ENCODE measurements around the gene LOC101059915.

Gene LOC101059915

GRCh38 chrX:71622576-71623450 is 44.5 kb upstream of the LOC101059915 start (continued):
- TF ChIP-seq, protein P1, sequence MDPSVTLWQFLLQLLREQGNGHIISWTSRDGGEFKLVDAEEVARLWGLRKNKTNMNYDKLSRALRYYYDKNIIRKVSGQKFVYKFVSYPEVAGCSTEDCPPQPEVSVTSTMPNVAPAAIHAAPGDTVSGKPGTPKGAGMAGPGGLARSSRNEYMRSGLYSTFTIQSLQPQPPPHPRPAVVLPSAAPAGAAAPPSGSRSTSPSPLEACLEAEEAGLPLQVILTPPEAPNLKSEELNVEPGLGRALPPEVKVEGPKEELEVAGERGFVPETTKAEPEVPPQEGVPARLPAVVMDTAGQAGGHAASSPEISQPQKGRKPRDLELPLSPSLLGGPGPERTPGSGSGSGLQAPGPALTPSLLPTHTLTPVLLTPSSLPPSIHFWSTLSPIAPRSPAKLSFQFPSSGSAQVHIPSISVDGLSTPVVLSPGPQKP (IDR thresholded peaks at IDR 0.05; ENCODE audit: low read depth, low read length), result no peak
- no peak for TF ChIP-seq ASH2L (IDR thresholded peaks at IDR 0.05; ENCODE audit: borderline replicate concordance, low read depth)
- TF ChIP-seq BACH1 (IDR thresholded peaks at IDR 0.05; ENCODE audit: borderline replicate concordance), result peak; percentile 86; the same call in 1 of the 2 replicates
- no peak for TF ChIP-seq HDGF (IDR thresholded peaks at IDR 0.05)
- TF ChIP-seq POLR2AphosphoS2 (IDR thresholded peaks at IDR 0.05; ENCODE audit: low read depth, low read length), result no peak
- peak; percentile 29 for TF ChIP-seq KLF5 (IDR thresholded peaks at IDR 0.05; ENCODE audit: partially characterized antibody)
- peak; percentile 46; the same call in 1 of the 2 replicates for TF ChIP-seq SREBF1 (IDR thresholded peaks at IDR 0.05; ENCODE audit: low read length)
- peak; percentile 17; the same call in 1 of the 2 replicates for TF ChIP-seq SMC3 (IDR thresholded peaks at IDR 0.05; ENCODE audit: borderline replicate concordance, low read length)
- TF ChIP-seq NFYA (IDR thresholded peaks at IDR 0.05; ENCODE audit: borderline replicate concordance, low read depth, low read length), result no peak
- no peak; the same call in 1 of the 2 replicates for TF ChIP-seq POLR2A (IDR thresholded peaks at IDR 0.05; ENCODE audit: low read depth, low read length)
- TF ChIP-seq, protein P2, sequence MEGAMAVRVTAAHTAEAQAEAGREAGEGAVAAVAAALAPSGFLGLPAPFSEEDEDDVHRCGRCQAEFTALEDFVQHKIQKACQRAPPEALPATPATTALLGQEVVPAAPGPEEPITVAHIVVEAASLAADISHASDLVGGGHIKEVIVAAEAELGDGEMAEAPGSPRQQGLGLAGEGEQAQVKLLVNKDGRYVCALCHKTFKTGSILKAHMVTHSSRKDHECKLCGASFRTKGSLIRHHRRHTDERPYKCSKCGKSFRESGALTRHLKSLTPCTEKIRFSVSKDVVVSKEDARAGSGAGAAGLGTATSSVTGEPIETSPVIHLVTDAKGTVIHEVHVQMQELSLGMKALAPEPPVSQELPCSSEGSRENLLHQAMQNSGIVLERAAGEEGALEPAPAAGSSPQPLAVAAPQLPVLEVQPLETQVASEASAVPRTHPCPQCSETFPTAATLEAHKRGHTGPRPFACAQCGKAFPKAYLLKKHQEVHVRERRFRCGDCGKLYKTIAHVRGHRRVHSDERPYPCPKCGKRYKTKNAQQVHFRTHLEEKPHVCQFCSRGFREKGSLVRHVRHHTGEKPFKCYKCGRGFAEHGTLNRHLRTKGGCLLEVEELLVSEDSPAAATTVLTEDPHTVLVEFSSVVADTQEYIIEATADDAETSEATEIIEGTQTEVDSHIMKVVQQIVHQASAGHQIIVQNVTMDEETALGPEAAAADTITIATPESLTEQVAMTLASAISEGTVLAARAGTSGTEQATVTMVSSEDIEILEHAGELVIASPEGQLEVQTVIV (IDR thresholded peaks at IDR 0.05; ENCODE audit: borderline replicate concordance, partially characterized antibody), result no peak
- TF ChIP-seq ZSCAN29 (IDR thresholded peaks at IDR 0.05), result no peak
- peak; percentile 98 for TF ChIP-seq EP300 (IDR thresholded peaks at IDR 0.05; ENCODE audit: borderline replicate concordance in 1 of 2, control insufficient read depth in 1 of 2, low read depth in 2 of 2, low read length in 2 of 2)
- no peak for TF ChIP-seq CEBPB (IDR thresholded peaks at IDR 0.05; ENCODE audit: borderline replicate concordance in 1 of 2, low read depth in 2 of 2, low read length in 2 of 2)
- no peak for TF ChIP-seq IRF3 (IDR thresholded peaks at IDR 0.05)
- TF ChIP-seq ZNF384 (IDR thresholded peaks at IDR 0.05; ENCODE audit: borderline replicate concordance, low read depth, low read length), result peak; percentile 90
- peak; percentile 100 for TF ChIP-seq TCF12 (IDR thresholded peaks at IDR 0.05; ENCODE audit: low read depth, low read length)
- TF ChIP-seq, protein P3, sequence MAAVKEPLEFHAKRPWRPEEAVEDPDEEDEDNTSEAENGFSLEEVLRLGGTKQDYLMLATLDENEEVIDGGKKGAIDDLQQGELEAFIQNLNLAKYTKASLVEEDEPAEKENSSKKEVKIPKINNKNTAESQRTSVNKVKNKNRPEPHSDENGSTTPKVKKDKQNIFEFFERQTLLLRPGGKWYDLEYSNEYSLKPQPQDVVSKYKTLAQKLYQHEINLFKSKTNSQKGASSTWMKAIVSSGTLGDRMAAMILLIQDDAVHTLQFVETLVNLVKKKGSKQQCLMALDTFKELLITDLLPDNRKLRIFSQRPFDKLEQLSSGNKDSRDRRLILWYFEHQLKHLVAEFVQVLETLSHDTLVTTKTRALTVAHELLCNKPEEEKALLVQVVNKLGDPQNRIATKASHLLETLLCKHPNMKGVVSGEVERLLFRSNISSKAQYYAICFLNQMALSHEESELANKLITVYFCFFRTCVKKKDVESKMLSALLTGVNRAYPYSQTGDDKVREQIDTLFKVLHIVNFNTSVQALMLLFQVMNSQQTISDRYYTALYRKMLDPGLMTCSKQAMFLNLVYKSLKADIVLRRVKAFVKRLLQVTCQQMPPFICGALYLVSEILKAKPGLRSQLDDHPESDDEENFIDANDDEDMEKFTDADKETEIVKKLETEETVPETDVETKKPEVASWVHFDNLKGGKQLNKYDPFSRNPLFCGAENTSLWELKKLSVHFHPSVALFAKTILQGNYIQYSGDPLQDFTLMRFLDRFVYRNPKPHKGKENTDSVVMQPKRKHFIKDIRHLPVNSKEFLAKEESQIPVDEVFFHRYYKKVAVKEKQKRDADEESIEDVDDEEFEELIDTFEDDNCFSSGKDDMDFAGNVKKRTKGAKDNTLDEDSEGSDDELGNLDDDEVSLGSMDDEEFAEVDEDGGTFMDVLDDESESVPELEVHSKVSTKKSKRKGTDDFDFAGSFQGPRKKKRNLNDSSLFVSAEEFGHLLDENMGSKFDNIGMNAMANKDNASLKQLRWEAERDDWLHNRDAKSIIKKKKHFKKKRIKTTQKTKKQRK (IDR thresholded peaks at IDR 0.05; ENCODE audit: low read depth, low read length), result no peak
- no peak for TF ChIP-seq EGR1 (IDR thresholded peaks at IDR 0.05; ENCODE audit: borderline replicate concordance in 1 of 2, low read depth in 2 of 2, low read length in 2 of 2)
- no peak for TF ChIP-seq FOXM1 (IDR thresholded peaks at IDR 0.05; ENCODE audit: low read depth, low read length)
- TF ChIP-seq ETV6 (conservative IDR thresholded peaks at IDR 0.05 in 1 of 2, IDR thresholded peaks at IDR 0.05 in 1 of 2; ENCODE audit: borderline replicate concordance in 1 of 2, low read depth in 1 of 2), result peak in 1 of 2 experiments; percentile 90; a peak in 2 of 4 replicates
